PC-3 (cell line): ENCODE data around the gene UBXN2A.

Source experiments
- EZH2 ChIP-seq: fragments of 300-600 bp; sonication (generic); IDR thresholded peaks from one replicate; pipeline ENCODE4 v1.6.1; 2017; ENCODE audit warnings: antibody characterized with exemption, mild to moderate bottlenecking, low read length; ENCODE audit not compliant: unreplicated experiment
- EZH2phosphoT487 ChIP-seq: fragments of 300-600 bp; sonication (generic); IDR thresholded peaks from 2 replicates; pipeline ENCODE4 v1.6.1; 2018; ENCODE audit warnings: mild to moderate bottlenecking, antibody characterized with exemption, low read length, borderline replicate concordance
- TF ChIP-seq, protein P1 (sequence below): fragments of 300-600 bp; sonication (generic); conservative IDR thresholded peaks from 2 replicates; pipeline ENCODE4 v1.5.1; 2017; ENCODE audit warnings: antibody characterized with exemption, low read depth, mild to moderate bottlenecking, low read length

DNA sequence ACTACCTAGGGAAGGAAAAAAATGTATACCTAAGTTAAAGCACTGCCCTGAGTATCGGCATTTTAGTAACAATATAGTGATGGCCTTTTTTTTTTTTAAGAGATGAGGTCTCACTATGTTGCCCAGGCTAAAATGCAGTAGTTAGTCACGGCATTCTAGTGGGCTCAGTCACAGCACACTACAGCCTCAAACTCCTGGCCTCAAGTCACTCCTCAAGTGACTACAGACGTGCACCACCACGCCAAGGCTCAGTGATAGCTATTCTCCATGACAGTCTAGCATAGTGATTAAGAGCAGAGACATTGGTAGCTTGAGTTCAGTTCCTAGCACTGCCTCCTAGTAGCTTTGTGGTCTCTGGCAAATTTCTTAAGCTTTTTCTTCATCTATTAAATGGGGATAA, 27.6 kb downstream of the UBXN2A start:
- TF ChIP-seq, protein P1, sequence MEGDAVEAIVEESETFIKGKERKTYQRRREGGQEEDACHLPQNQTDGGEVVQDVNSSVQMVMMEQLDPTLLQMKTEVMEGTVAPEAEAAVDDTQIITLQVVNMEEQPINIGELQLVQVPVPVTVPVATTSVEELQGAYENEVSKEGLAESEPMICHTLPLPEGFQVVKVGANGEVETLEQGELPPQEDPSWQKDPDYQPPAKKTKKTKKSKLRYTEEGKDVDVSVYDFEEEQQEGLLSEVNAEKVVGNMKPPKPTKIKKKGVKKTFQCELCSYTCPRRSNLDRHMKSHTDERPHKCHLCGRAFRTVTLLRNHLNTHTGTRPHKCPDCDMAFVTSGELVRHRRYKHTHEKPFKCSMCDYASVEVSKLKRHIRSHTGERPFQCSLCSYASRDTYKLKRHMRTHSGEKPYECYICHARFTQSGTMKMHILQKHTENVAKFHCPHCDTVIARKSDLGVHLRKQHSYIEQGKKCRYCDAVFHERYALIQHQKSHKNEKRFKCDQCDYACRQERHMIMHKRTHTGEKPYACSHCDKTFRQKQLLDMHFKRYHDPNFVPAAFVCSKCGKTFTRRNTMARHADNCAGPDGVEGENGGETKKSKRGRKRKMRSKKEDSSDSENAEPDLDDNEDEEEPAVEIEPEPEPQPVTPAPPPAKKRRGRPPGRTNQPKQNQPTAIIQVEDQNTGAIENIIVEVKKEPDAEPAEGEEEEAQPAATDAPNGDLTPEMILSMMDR, result no peak
- TF ChIP-seq EZH2, result no peak
- TF ChIP-seq EZH2phosphoT487, result no peak
